GM19438 (cell line): ENCODE data around the gene CISH.

ENCODE experiments used
- ATAC-seq: cut with Tn5 transposase; IDR thresholded peaks from one replicate; pipeline ENCODE4 v1.9.1; 2021; ENCODE audit warnings: low read depth; ENCODE audit not compliant: unreplicated experiment

The CISH gene

DNA sequence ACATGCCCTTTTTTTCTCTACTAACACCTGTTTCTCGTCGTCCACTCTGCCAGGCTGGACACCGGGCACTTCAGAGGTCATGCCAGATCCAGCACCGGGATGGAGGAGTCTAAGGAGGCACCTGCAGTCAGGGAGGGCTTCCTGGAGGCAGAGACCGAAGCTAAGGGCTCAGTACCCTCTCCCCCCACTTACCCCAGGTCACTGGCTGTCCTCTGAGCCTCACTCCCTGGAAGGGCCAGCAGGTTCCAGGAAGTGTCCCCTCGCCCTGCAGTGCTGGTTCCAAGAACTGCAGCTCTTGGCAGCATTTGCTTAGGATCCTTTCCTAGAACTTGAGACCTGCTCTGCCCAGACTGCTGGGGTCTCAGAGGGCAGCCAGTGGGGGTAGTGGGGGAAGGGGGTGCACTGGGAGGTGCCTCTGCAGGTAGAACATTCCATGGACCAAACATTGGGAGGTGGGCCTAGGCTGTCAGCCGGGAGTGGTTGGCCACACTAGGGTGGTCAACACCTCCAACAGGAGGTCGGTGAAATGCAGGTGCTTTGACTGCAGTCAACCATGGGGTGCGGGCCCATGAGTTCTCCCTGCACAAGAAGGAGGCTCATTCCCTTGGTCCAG is 11.3 kb downstream of the CISH start:
- no peak for ATAC-seq

DNA sequence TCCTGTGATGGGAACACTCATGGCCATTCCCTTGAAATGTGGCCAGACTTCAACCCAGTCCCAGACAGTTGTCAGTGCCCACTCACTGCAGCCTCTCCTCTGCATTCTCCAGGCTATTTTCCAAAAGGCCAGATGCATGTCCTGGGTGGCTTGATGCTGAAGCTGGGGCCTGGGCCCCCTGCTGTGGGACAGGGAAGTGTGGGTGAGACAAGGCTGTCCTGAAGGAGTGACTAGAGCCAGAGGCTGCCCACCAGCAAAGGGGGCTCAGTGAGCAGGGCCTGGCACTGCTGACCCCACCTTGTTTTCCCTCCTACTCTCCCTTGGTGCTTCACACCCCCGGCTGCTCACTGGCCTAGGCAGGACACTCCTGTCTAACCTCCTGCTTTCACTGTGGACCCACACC is 11.9 kb downstream of the CISH start:
- ATAC-seq: no peak

DNA sequence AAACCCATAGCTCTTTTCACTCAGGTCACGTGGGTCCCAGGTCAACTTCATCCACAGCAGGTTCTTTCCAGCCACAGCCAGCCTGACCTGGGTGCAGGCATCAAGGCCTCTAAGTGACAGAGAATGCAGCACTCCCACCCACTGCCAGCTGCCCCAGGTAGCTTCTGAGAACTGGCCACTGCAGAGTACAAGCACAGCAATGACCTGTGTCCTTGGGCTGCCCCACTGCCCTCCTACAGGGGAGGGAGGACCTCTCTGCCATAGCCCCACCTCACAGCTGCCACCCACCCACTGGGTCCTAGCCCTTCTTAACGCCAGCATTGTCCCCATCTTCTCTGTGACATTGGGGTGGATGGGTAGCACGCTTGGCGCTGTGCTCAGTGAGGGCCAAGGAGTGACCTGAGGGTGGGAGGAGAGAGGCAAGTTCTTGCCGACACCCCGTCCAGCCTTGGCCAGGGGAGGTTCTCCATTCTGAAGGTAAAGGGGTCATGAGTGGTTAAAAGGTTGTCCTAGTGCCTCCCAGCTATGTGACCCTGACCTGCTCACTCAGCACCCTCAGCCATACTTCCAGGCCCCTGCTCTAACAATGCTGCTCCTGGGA is 12.4 kb downstream of the CISH start:
- ATAC-seq: no peak

DNA sequence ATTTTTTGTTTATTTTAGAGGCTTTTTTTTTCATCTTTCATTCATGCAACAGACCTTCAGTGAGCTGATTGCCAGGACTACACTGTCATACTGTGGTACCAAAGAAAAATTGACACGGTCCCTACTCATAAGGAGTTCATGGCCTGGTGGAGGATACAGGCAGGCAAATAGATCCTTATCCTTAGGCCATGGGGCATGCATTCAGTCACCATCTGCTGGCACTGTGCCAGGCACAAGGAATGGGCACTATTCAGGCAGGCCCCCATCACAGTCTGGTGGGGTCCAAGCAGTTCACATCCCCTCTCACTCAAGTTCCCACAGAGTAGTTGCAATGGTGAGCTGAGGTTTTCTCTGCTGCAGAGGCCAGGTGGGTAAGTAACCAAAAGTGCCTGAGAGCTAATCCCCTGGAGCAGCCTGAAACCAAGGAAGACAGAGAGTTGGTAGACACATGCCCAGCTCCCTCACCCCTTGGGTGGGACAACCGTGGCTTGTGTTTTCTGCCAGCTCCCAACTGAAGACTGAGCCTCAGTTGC is 17.3 kb downstream of the CISH start:
- ATAC-seq: no peak

DNA sequence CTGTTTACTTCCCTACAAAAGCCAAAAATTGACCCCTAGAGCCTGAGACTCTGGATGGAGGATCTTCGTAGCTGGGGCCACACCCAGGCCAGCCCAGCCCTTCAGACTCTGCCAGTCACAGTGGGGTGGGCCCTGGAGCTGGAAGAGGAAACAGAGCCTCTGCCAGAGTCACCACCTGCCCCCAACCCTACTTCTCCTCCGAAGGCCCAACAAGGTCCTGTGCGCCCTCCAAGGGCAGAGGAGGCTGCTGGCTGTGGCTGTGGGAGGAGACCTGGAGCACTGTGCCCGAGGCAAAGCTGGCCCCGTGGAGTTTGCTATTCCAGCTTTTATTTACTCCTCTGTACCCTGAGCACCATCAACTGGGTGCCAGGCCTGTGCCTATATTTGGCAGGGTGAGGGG is 19.0 kb downstream of the CISH start:
- no peak for ATAC-seq

DNA sequence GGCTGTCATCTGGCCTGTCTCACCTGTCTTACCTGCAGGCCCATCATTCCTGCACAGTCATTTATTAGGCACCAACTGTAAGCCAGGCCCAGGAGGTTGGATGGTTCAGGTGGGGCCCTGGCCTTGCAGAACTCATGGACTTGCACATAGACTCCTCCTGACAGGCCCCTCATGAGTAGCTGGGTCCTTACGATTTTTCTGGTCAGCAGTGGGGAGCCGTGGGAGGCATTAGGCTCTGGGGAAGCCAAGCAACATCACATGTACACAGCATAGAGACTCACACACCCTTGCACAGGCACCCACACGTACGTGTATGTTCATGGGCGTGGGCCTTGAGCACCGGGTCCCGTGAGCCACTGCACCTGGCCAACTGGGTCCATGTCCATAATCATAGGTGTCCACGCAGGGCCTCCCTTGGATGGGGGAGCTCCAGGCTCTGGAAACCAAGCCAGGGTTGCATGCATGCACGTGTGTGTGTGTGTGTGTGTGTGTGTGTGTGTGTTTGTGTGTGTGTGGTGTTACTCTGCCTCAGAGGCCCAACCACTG is 20.3 kb downstream of the CISH start:
- peak; percentile 5 for ATAC-seq

DNA sequence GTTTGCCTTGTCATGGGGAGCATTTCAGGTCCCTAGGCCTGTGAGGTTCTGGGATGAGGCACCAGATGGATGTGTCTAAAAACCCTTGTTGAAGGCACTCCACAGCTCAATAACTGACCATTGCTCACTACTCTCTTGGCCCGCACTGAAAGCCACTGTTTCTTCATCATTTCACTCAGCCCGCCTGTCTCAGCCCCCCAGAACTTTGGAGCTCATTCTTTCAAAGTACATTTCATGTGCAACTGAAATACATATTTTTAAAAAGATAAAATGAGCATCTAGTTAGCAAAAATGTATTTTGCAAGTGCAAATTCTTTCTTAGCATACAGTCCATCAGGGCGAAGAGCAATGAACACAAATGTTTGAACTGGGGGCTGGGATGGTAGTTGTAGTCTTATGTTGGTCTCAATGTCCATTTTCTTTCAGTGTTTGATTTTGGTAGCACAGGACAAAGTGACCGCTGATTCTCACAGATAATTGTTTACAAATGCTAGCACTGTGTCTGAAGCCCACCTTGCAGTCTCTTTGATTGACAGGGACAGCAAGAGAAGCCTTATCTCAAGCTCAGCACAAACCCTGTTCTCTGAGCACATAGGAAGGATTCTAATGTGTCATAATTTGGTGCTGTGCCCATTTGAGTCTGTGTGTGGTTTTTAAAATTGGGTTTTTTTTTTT is 22.7 kb downstream of the CISH start:
- no peak for ATAC-seq

DNA sequence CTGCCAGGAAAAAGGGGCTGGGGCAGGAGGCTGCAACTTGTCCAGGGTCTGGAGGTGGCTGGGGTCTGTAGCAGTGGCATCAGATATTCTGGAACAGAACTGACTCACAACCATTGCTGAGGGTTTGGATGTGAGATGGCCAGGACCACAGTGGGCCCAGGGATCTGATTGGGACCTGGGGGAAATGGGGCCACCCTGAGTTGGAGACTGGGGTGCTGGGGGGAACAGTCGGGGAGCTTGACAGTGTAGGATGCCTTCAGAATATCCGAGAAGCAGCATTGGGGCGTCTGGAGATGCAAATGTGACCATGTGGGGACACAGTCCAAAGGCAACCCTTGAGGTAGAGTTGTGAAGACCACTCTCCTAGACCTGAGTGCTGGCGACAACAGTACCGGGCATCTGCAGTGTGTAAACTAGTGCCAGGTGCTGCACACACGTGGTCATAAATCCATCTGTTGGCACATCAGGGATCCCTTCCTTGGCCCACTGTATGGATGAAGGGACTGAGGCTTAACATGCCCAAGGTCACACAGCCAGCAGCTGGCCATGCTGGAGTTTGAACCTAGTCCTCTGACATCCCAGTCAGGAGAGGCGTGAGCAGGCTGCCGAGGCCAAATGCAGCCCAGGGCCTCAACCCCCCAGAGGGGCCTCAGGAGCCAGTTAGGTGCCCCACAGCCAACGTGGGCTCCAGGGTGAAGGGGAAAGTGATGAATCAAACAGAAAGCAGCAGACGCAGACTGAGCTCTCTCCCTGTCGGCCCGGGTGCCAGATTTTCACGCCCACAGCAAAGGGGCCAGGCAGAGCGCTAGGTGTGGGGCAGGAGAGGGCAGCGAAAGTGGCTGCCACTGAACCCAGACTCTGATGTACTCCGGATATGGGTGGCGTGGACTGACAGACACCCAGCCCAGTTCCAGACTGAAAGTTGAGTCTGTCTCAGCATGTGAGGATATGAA is 23.5 kb downstream of the CISH start:
- no peak for ATAC-seq

DNA sequence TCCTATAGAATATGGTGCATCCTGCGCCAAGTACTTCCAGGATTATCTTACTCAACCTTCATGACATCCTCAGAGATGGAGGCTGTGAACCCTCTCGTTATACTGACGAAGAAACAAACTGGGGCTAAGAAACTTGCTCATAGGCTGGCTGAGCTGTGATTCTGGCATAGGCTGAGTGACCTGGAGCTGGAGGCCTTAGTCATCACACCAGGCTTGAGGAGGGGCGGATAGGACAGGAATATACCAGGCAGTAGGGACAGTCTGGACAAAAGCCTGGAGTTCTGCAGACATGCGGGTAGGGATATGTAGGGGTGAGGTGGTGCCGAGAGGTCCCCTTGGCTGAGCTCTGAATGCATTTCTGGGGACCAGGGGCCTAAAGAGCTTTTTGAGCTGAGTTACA is 24.2 kb downstream of the CISH start:
- ATAC-seq: no peak

DNA sequence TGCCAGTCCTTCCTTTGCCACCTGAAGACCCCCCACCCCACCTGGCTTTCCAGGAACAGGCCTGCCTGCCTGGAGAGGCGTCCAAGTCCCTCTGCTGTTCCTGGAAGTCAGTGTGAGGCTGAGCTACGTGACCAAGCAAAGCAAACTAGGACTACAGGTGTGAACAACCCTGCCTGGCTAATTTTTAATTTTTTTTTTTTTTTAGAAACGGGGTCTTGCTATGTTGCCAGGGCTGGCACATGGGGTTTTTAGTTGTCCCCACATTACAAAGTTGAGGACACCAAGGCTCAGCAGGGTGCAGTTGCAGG is 24.9 kb downstream of the CISH start:
- ATAC-seq: no peak

DNA sequence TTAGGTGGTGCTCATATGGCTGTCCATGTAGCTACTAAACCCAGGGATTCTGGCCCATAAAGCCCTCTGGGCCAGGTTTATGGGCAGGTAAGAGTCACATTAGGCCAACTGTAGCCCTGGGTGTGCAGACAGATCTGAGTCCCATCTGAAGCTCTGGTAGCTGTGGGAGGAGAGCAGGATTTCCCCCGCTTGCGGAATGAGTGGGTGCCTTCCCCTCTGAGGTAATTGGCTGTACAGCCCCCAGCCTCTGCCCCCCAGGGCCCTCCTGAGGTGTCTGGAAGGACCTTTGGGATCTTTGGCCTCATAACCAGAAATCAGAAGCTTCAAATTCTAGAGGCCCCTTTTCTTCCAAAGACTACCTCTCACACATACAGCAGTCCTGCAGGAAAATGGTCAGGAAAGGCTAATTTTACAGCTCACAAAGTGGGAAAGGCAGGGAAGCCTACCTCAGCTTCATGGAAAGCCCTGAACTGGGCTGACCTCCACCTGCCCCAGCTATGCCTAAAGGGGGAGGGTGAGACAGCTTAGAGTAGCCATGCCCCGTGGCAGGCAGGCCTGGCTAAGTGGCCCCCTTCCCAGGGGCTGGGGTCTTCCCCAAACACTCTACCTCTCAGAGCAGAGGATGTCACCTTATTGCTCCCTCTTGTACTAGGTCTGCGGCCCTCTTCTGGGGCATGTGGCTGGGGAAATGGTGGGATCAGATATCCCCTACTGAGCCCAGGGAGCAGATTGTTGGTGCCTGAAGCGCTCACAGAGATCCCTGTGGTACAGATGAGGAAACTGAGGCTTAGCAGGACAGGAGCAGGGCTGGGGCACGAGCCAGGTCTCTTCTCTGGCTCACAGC is 25.4 kb downstream of the CISH start:
- no peak for ATAC-seq

DNA sequence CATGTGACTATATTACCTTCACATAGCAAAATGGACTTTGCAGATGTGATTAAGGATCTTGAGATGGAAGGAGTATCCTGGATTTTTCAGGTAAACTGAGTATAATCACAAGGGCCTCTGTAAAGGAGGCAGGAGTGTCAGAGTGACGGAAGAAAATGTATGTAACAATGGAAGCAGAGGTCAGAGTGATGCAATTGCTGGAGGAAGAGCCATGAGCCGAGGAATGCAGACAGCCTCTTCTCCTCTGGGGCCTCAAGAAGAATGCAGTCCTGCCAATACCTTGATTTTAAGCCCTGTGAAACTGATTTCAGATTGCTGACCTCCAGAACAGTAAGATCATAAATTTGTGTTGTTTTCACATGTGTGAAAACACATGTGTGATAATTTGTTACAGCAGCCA is 27.2 kb downstream of the CISH start:
- no peak for ATAC-seq

DNA sequence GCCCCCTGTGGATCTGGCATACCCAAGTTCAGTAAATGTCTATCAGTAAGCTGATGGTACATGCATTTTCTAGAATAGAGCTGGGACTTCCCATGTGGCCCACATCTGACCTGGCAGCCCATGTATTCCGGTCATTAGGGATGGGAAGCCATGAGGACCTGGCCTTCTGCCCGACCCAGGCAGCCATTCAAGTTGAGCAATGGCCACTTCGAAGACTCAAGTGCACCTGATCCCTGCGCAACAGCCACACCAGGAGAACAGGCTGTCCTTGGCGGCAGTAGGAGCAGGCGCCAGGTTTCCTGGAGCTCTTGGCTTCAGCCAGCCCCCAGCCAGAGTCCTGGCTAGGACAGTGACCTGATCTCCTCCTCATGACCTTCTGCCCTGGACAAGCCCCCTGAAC is 27.7 kb downstream of the CISH start:
- no peak for ATAC-seq

DNA sequence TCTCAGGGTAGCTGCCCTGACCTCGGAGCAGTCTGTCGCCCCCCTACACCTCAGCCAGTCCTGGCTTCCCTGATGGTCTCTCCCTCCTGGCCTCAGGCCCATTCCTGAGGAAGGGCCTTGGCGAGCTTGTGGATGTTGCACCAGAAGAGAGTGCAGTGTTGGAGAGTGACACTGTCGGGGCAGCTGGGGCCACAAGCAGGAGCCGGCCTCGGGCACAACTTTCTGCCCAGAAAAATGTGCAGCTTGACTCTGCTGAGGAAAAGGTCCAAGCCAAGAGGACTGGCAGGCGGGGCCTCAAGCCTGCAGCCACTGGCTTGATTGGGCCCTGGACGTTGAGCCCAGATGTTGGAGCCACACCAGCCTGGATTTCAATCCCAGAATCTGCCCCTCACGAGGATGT is 29.5 kb downstream of the CISH start:
- no peak for ATAC-seq

DNA sequence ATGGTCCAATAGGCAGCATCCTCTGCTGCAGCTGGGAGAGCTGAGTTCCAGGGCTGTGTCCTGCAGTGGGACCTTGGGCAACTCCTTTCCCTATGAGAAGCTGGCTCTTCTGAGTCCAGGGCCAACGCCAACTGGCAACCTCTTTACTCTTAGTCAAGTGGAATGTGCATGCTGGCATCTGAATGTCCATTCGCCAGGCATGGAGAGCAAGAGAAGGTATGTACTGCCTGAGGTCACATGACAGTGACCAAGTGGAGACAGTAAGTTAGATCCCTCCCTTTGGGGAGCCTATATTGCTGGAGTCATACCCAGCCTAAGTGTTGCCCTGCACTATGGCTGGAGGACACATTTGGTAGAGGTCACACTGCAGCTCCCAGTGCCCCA is 30.1 kb downstream of the CISH start:
- ATAC-seq: no peak

DNA sequence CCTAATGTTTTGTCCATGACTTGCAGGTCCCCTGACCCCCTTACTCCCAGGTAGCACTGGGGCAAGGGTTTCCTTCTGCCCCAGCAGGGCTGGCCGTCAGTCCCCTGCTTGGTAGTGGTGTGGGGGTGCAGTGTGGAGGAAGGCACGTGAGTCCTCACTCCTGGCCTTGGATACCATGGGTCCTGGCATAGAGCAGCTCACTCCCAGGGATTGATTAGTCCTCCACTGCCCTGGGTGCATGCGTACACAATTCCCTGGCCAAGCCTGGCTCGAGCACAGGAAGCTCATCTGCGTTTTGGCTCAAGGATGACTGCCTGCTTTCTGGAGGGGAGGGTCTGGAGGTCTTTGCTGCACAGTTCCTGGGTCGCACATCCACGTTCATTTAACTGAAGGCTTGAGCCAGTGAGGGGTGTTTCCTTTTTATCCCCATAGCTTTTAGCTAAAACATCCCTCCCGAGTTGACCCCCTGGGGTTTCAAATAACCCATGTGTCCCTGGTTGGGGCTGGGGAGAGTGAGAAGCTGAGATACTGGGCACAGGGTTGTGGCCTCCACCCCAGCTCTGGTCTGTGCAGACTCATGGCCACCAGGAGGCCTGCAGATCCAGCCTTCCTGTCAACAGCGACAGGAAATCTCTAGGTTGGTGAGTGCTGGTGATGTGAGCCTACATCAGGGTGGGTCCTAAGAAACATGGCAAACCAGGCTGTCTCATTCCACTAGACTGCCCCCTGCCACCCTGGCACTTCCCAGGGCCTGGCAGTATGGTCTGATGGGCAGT is 30.7 kb downstream of the CISH start:
- ATAC-seq: no peak

DNA sequence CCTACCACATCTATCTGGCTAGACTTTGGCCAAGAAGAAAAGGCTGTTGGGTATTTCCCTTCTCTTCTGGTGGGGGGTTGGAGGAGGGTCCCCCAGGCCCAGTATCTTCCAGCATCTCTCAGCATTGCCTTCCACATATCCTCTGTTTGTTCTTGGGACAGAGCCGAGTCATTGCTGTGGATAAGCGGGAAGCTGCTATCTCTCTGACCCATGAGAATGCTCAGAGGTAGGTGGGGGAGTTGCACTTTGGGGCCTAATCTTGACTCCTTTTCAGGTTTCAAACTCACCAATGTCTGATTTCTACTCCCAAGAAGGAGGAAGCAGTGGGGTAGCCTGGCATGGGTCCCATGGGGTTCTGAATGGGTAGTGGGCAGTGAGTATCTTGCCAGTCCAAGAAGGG is 34.2 kb downstream of the CISH start:
- no peak for ATAC-seq

DNA sequence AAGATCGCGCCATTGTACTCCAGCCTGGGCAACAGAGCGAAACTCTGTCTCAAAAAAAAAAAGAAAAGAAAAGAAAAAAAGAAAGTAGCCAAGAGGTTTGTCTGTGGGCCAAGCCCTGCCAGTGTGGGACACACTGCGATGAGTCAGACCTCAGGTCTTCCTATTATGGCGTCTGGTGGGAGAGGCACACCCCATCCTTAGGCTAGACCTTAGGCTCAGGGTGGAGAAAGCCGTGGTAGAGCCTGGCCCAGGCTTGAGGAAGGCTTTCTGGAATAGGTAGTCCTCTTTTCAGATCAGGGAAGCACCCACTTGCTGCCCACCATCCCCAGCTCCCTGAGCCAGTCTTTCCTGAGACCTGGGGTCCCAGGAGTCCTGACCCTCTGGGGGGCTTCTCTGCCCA is 36.2 kb downstream of the CISH start:
- no peak for ATAC-seq

DNA sequence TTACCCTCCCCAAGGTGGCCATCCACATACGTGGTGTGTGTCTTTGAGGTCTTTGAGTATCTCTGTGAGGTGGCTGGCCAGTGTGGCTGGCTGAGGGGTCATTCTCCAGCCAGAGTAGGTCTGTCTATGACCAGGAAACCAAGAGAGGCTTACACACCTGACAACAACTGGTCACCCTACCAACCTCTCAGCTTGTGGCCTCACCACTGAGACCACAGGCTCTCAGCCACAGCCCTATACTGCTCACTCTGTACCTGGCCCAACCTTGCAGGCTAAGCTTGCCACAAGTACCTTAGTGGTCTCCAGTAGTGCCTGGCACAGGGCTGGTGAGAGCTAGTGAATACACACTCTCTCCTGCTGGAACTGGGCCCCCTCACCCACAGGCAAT is 37.1 kb downstream of the CISH start:
- no peak for ATAC-seq
